ENCODE measurements around the gene ATP6V1D.

Gene ATP6V1D

GRCh38 chr14:67392123-67392522 is 32.5 kb upstream of the ATP6V1D start:
- H3K36me3 ChIP-seq (ENCODE audit: control insufficient read depth in 2 of 2, insufficient read depth in 2 of 2, low read length in 2 of 2) = no peaks in the 10 kb centered on the region
- H3K9ac ChIP-seq (ENCODE audit: low read length in 2 of 2) = no peak overlapping the region
- no peaks in the 10 kb centered on the region for H3K9me3 ChIP-seq (ENCODE audit: control insufficient read depth in 2 of 2, low read length in 2 of 2)
- no peak overlapping the region for H3K4me3 ChIP-seq (ENCODE audit: low read length in 2 of 2)
- no peak overlapping the region for H3K27ac ChIP-seq (ENCODE audit: low read length)
- H3K27me3 ChIP-seq (ENCODE audit: control insufficient read depth in 1 of 2, insufficient read depth in 2 of 2, low read length in 2 of 2) = no peaks in the 10 kb centered on the region
- H3K4me1 ChIP-seq (ENCODE audit: control insufficient read depth, insufficient read depth, low read length) = no peaks in the 10 kb centered on the region

GRCh38 chr14:67391268-67391667 is 31.7 kb upstream of the ATP6V1D start:
- H3K4me1 ChIP-seq (ENCODE audit: control insufficient read depth, insufficient read depth, low read length) = no peaks in the 10 kb centered on the region

GRCh38 chr14:67389811-67390534 is 30.4 kb upstream of the ATP6V1D start:
- Histone ChIP-seq H3K9ac (ENCODE audit: low read length in 2 of 2) (no peak overlapping the region), H3K27ac (ENCODE audit: low read length) (no peak overlapping the region), H3K27me3 (ENCODE audit: control insufficient read depth in 1 of 2, insufficient read depth in 2 of 2, low read length in 2 of 2) (no peaks in the 10 kb centered on the region), H3K4me3 (ENCODE audit: low read length in 2 of 2) (no peak overlapping the region), H3K36me3 (ENCODE audit: control insufficient read depth in 2 of 2, insufficient read depth in 2 of 2, low read length in 2 of 2) (no peaks in the 10 kb centered on the region), H3K4me1 (ENCODE audit: control insufficient read depth, insufficient read depth, low read length) (no peaks in the 10 kb centered on the region), H3K9me3 (ENCODE audit: control insufficient read depth in 2 of 2, low read length in 2 of 2) (no peaks in the 10 kb centered on the region)

More at GRCh38 chr14:67391268-67391667, 31.7 kb upstream of the ATP6V1D start:
- Histone ChIP-seq H3K27ac (ENCODE audit: low read length) (no peak overlapping the region), H3K36me3 (ENCODE audit: control insufficient read depth in 2 of 2, insufficient read depth in 2 of 2, low read length in 2 of 2) (no peaks in the 10 kb centered on the region), H3K9me3 (ENCODE audit: control insufficient read depth in 2 of 2, low read length in 2 of 2) (no peaks in the 10 kb centered on the region), H3K27me3 (ENCODE audit: control insufficient read depth in 1 of 2, insufficient read depth in 2 of 2, low read length in 2 of 2) (no peaks in the 10 kb centered on the region), H3K9ac (ENCODE audit: low read length in 2 of 2) (no peak overlapping the region), H3K4me3 (ENCODE audit: low read length in 2 of 2) (no peak overlapping the region)

GRCh38 chr14:67389275-67389674 is 29.7 kb upstream of the ATP6V1D start:
- Histone ChIP-seq H3K9me3 (ENCODE audit: control insufficient read depth in 2 of 2, low read length in 2 of 2) (no peaks in the 10 kb centered on the region), H3K36me3 (ENCODE audit: control insufficient read depth in 2 of 2, insufficient read depth in 2 of 2, low read length in 2 of 2) (peaks cover 0 to 6% of the 10 kb centered on the region in 2 donors), H3K4me1 (ENCODE audit: control insufficient read depth, insufficient read depth, low read length) (no peaks in the 10 kb centered on the region), H3K27me3 (ENCODE audit: control insufficient read depth in 1 of 2, insufficient read depth in 2 of 2, low read length in 2 of 2) (no peaks in the 10 kb centered on the region), H3K9ac (ENCODE audit: low read length in 2 of 2) (no peak overlapping the region), H3K4me3 (ENCODE audit: low read length in 2 of 2) (no peak overlapping the region), H3K27ac (ENCODE audit: low read length) (no peak overlapping the region)

- Histone ChIP-seq H3K9ac (ENCODE audit: low read length in 2 of 2) (no peak overlapping the region), H3K36me3 (ENCODE audit: control insufficient read depth in 2 of 2, insufficient read depth in 2 of 2, low read length in 2 of 2) (peaks cover 15 to 23% of the 10 kb centered on the region in 2 donors), H3K4me3 (ENCODE audit: low read length in 2 of 2) (no peak overlapping the region), H3K27ac (ENCODE audit: low read length) (no peak overlapping the region), H3K27me3 (ENCODE audit: control insufficient read depth in 1 of 2, insufficient read depth in 2 of 2, low read length in 2 of 2) (no peaks in the 10 kb centered on the region), H3K9me3 (ENCODE audit: control insufficient read depth in 2 of 2, low read length in 2 of 2) (no peaks in the 10 kb centered on the region), H3K4me1 (ENCODE audit: control insufficient read depth, insufficient read depth, low read length) (no peaks in the 10 kb centered on the region)
Measured at GRCh38 chr14:67387195-67387594, 27.6 kb upstream of the ATP6V1D start.

GRCh38 chr14:67385618-67386017 is 26.0 kb upstream of the ATP6V1D start:
- H3K4me3 ChIP-seq (ENCODE audit: low read length in 2 of 2) = no peak overlapping the region
- H3K27me3 ChIP-seq (ENCODE audit: control insufficient read depth in 1 of 2, insufficient read depth in 2 of 2, low read length in 2 of 2) = no peaks in the 10 kb centered on the region
- H3K4me1 ChIP-seq (ENCODE audit: control insufficient read depth, insufficient read depth, low read length) = no peaks in the 10 kb centered on the region
- no peak overlapping the region for H3K9ac ChIP-seq (ENCODE audit: low read length in 2 of 2)
- H3K36me3 ChIP-seq (ENCODE audit: control insufficient read depth in 2 of 2, insufficient read depth in 2 of 2, low read length in 2 of 2) = peaks cover 23 to 37% of the 10 kb centered on the region in 2 donors
- no peak overlapping the region for H3K27ac ChIP-seq (ENCODE audit: low read length)
- H3K9me3 ChIP-seq (ENCODE audit: control insufficient read depth in 2 of 2, low read length in 2 of 2) = no peaks in the 10 kb centered on the region

GRCh38 chr14:67385120-67385519 is 25.5 kb upstream of the ATP6V1D start:
- H3K36me3 ChIP-seq (ENCODE audit: control insufficient read depth in 2 of 2, insufficient read depth in 2 of 2, low read length in 2 of 2) = peaks cover 24 to 39% of the 10 kb centered on the region in 2 donors
- H3K9me3 ChIP-seq (ENCODE audit: control insufficient read depth in 2 of 2, low read length in 2 of 2) = no peaks in the 10 kb centered on the region
- no peak overlapping the region for H3K4me3 ChIP-seq (ENCODE audit: low read length in 2 of 2)
- no peaks in the 10 kb centered on the region for H3K27me3 ChIP-seq (ENCODE audit: control insufficient read depth in 1 of 2, insufficient read depth in 2 of 2, low read length in 2 of 2)
- H3K4me1 ChIP-seq (ENCODE audit: control insufficient read depth, insufficient read depth, low read length) = no peaks in the 10 kb centered on the region
- no peak overlapping the region for H3K9ac ChIP-seq (ENCODE audit: low read length in 2 of 2)
- H3K27ac ChIP-seq (ENCODE audit: low read length) = no peak overlapping the region

- Histone ChIP-seq H3K9me3 (ENCODE audit: control insufficient read depth in 2 of 2, low read length in 2 of 2) (no peaks in the 10 kb centered on the region), H3K4me1 (ENCODE audit: control insufficient read depth, insufficient read depth, low read length) (no peaks in the 10 kb centered on the region), H3K27me3 (ENCODE audit: control insufficient read depth in 1 of 2, insufficient read depth in 2 of 2, low read length in 2 of 2) (no peaks in the 10 kb centered on the region), H3K9ac (ENCODE audit: low read length in 2 of 2) (no peak overlapping the region), H3K27ac (ENCODE audit: low read length) (no peak overlapping the region), H3K36me3 (ENCODE audit: control insufficient read depth in 2 of 2, insufficient read depth in 2 of 2, low read length in 2 of 2) (peaks cover 51 to 52% of the 10 kb centered on the region in 2 donors), H3K4me3 (ENCODE audit: low read length in 2 of 2) (no peak overlapping the region)
Measured at GRCh38 chr14:67377916-67378315, 18.3 kb upstream of the ATP6V1D start.

- Histone ChIP-seq H3K27ac (ENCODE audit: low read length) (no peak overlapping the region), H3K4me3 (ENCODE audit: low read length in 2 of 2) (no peak overlapping the region), H3K9me3 (ENCODE audit: control insufficient read depth in 2 of 2, low read length in 2 of 2) (no peaks in the 10 kb centered on the region), H3K36me3 (ENCODE audit: control insufficient read depth in 2 of 2, insufficient read depth in 2 of 2, low read length in 2 of 2) (peaks cover 25 to 32% of the 10 kb centered on the region in 2 donors), H3K27me3 (ENCODE audit: control insufficient read depth in 1 of 2, insufficient read depth in 2 of 2, low read length in 2 of 2) (no peaks in the 10 kb centered on the region), H3K4me1 (ENCODE audit: control insufficient read depth, insufficient read depth, low read length) (no peaks in the 10 kb centered on the region), H3K9ac (ENCODE audit: low read length in 2 of 2) (no peak overlapping the region)
Measured at GRCh38 chr14:67373347-67373746, 13.7 kb upstream of the ATP6V1D start.

GRCh38 chr14:67372833-67373232 is 13.2 kb upstream of the ATP6V1D start:
- Histone ChIP-seq H3K9ac (ENCODE audit: low read length in 2 of 2) (no peak overlapping the region), H3K36me3 (ENCODE audit: control insufficient read depth in 2 of 2, insufficient read depth in 2 of 2, low read length in 2 of 2) (peaks cover 24 to 33% of the 10 kb centered on the region in 2 donors), H3K4me3 (ENCODE audit: low read length in 2 of 2) (no peak overlapping the region), H3K4me1 (ENCODE audit: control insufficient read depth, insufficient read depth, low read length) (no peaks in the 10 kb centered on the region), H3K9me3 (ENCODE audit: control insufficient read depth in 2 of 2, low read length in 2 of 2) (no peaks in the 10 kb centered on the region), H3K27ac (ENCODE audit: low read length) (no peak overlapping the region), H3K27me3 (ENCODE audit: control insufficient read depth in 1 of 2, insufficient read depth in 2 of 2, low read length in 2 of 2) (no peaks in the 10 kb centered on the region)
